SH-SY5Y (cell line): ENCODE measurements around the gene MYOT.

Experiments
- GATA2 ChIP-seq: IDR thresholded peaks from 2 replicates; pipeline ENCODE4 v1.6.1; 2011; ENCODE audit warnings: mild to moderate bottlenecking, low read depth, low read length
- GATA3 ChIP-seq: IDR thresholded peaks from 2 replicates; pipeline ENCODE4 v1.6.1; 2011; ENCODE audit warnings: low read depth, mild to moderate bottlenecking, low read length, moderate library complexity

The MYOT gene

GRCh38 chr5:137872466-137872865 lies 4.8 kb downstream of the MYOT start:
- no peak for TF ChIP-seq GATA2
- TF ChIP-seq GATA3, result no peak

GRCh38 chr5:137876101-137876500 lies 8.4 kb downstream of the MYOT start:
- no peak for TF ChIP-seq GATA2
- no peak for TF ChIP-seq GATA3

- TF ChIP-seq GATA2 (no peak), GATA3 (no peak)
These were observed 12.7 kb downstream of the MYOT start for GRCh38 chr5:137880313-137880712.

- TF ChIP-seq GATA2, result no peak
- TF ChIP-seq GATA3, result no peak
These were observed 20.2 kb downstream of the MYOT start for GRCh38 chr5:137887831-137888230.

- no peak for TF ChIP-seq GATA3
- no peak for TF ChIP-seq GATA2
These were observed 20.8 kb downstream of the MYOT start for GRCh38 chr5:137888466-137888862.

GRCh38 chr5:137888863-137889759 lies 21.5 kb downstream of the MYOT start, which contains the start of gene PKD2L2:
TSS of gene PKD2L2 (plus strand) at chr5:137889457. CDS start at chr5:137889492, 35 bp downstream.
- TF ChIP-seq GATA3, result no peak
- no peak; the same call in 1 of the 2 replicates for TF ChIP-seq GATA2

- TF ChIP-seq GATA2 (no peak), GATA3 (no peak)
These were observed 23.2 kb downstream of the MYOT start for GRCh38 chr5:137890845-137891244.

GRCh38 chr5:137891849-137892248 lies 24.2 kb downstream of the MYOT start:
- TF ChIP-seq GATA3 (no peak), GATA2 (no peak)

- TF ChIP-seq GATA2 (no peak), GATA3 (no peak)
These were observed 26.9 kb downstream of the MYOT start for GRCh38 chr5:137894586-137894985.

GRCh38 chr5:137896560-137896959 lies 28.9 kb downstream of the MYOT start:
- no peak for TF ChIP-seq GATA3
- no peak for TF ChIP-seq GATA2

GRCh38 chr5:137899493-137899892 lies 31.8 kb downstream of the MYOT start:
- TF ChIP-seq GATA2, result no peak
- TF ChIP-seq GATA3, result no peak

- no peak for TF ChIP-seq GATA3
- no peak for TF ChIP-seq GATA2
These were observed 33.6 kb downstream of the MYOT start for GRCh38 chr5:137901011-137901817.

- TF ChIP-seq GATA3 (no peak), GATA2 (no peak)
These were observed 34.9 kb downstream of the MYOT start for GRCh38 chr5:137902408-137903133.

- TF ChIP-seq GATA3 (no peak), GATA2 (no peak)
These were observed 47.1 kb downstream of the MYOT start for GRCh38 chr5:137914758-137915157.

GRCh38 chr5:137916923-137917322 lies 49.3 kb downstream of the MYOT start:
- no peak for TF ChIP-seq GATA2
